ENCODE data around the gene GNG3. TPM values are rescaled to one million over a fixed set of nuclear protein-coding genes. Genes with fewer than 3 reads are reported as not detected.

GNG3 gene
- total RNA-seq, 1 donor from 2014 or later: not detected

- H4K20me1 ChIP-seq (ENCODE audit: insufficient read depth, low read length): no peaks in the 10 kb centered on the region
- peak overlapping the region; percentile 48 for H3K27ac ChIP-seq (ENCODE audit: low read depth, low read length)
- TF ChIP-seq EZH2 (IDR thresholded peaks at IDR 0.05; ENCODE audit: insufficient read depth, low read length) (no peak), CTCF (IDR thresholded peaks at IDR 0.05; ENCODE audit: insufficient read depth, low read depth, low read length) (no peak)
- peak overlapping the region; percentile 65 for H3K9ac ChIP-seq (ENCODE audit: low read length)
- Mint-ChIP-seq H3K4me1 (ENCODE audit: low read depth, unreplicated experiment) (peaks cover 28% of the 10 kb centered on the region), H3K4me3 (ENCODE audit: unreplicated experiment) (peak overlapping the region; percentile 85), H3K36me3 (ENCODE audit: low read depth, unreplicated experiment) (peaks cover 15% of the 10 kb centered on the region), H3K27ac (ENCODE audit: unreplicated experiment) (peak overlapping the region; percentile 93), H3K9me3 (ENCODE audit: unreplicated experiment) (no peaks in the 10 kb centered on the region), H3K27me3 (ENCODE audit: low read depth, unreplicated experiment) (no peaks in the 10 kb centered on the region)
- no peaks in the 10 kb centered on the region for H3K27me3 ChIP-seq (ENCODE audit: insufficient read depth, low read length)
- FAIRE-seq: no peak
- peak overlapping the region; percentile 59 for H3K4me3 ChIP-seq (ENCODE audit: insufficient read depth, low read depth, low read length)
- peak overlapping the region; percentile 94 for H3K4me2 ChIP-seq (ENCODE audit: low read length)
- H3K79me2 ChIP-seq (ENCODE audit: insufficient read depth, low read length): peaks cover 5% of the 10 kb centered on the region
- no peaks in the 10 kb centered on the region for H3K9me3 ChIP-seq (ENCODE audit: insufficient read depth, low read depth, low read length)
- H2AFZ ChIP-seq (ENCODE audit: low read depth, low read length): no peak overlapping the region
- H3K4me1 ChIP-seq (ENCODE audit: insufficient read depth, low read length): peaks cover 34% of the 10 kb centered on the region
- H3K36me3 ChIP-seq (ENCODE audit: insufficient read depth, low read length): peaks cover 17% of the 10 kb centered on the region
- no peak for DNase-seq (ENCODE audit: low read depth)
Observed at GRCh38 chr11:62706850-62707247, 627 bp upstream of the GNG3 start.

GRCh38 chr11:62708392-62708791 lies 916 bp downstream of the GNG3 start:
- FAIRE-seq (no peak), DNase-seq (ENCODE audit: low read depth) (no peak)
- peaks cover 36% of the 10 kb centered on the region for H3K4me1 Mint-ChIP-seq (ENCODE audit: low read depth, unreplicated experiment)
- peak overlapping the region; percentile 92 for H3K27ac Mint-ChIP-seq (ENCODE audit: unreplicated experiment)
- TF ChIP-seq EZH2 (IDR thresholded peaks at IDR 0.05; ENCODE audit: insufficient read depth, low read length): no peak
- TF ChIP-seq CTCF (IDR thresholded peaks at IDR 0.05; ENCODE audit: insufficient read depth, low read depth, low read length): no peak
- Histone ChIP-seq H4K20me1 (ENCODE audit: insufficient read depth, low read length) (no peaks in the 10 kb centered on the region), H3K27ac (ENCODE audit: low read depth, low read length) (no peak overlapping the region), H3K4me3 (ENCODE audit: insufficient read depth, low read depth, low read length) (peak overlapping the region; percentile 69), H3K4me2 (ENCODE audit: low read length) (peak overlapping the region; percentile 100), H3K79me2 (ENCODE audit: insufficient read depth, low read length) (peaks cover 13% of the 10 kb centered on the region), H3K4me1 (ENCODE audit: insufficient read depth, low read length) (peaks cover 34% of the 10 kb centered on the region), H3K9ac (ENCODE audit: low read length) (peak overlapping the region; percentile 90), H3K27me3 (ENCODE audit: insufficient read depth, low read length) (no peaks in the 10 kb centered on the region), H3K36me3 (ENCODE audit: insufficient read depth, low read length) (peaks cover 30% of the 10 kb centered on the region), H3K9me3 (ENCODE audit: insufficient read depth, low read depth, low read length) (no peaks in the 10 kb centered on the region), H2AFZ (ENCODE audit: low read depth, low read length) (no peak overlapping the region)
- H3K36me3 Mint-ChIP-seq (ENCODE audit: low read depth, unreplicated experiment): peaks cover 10% of the 10 kb centered on the region
- peak overlapping the region; percentile 81 for H3K4me3 Mint-ChIP-seq (ENCODE audit: unreplicated experiment)
- no peaks in the 10 kb centered on the region for H3K27me3 Mint-ChIP-seq (ENCODE audit: low read depth, unreplicated experiment)
- no peaks in the 10 kb centered on the region for H3K9me3 Mint-ChIP-seq (ENCODE audit: unreplicated experiment)

- Histone ChIP-seq H3K9ac (ENCODE audit: low read length) (peak overlapping the region; percentile 90), H3K27me3 (ENCODE audit: insufficient read depth, low read length) (no peaks in the 10 kb centered on the region), H3K4me3 (ENCODE audit: insufficient read depth, low read depth, low read length) (peak overlapping the region; percentile 69), H3K9me3 (ENCODE audit: insufficient read depth, low read depth, low read length) (no peaks in the 10 kb centered on the region), H2AFZ (ENCODE audit: low read depth, low read length) (peak overlapping the region; percentile 98), H3K4me2 (ENCODE audit: low read length) (peak overlapping the region; percentile 100), H4K20me1 (ENCODE audit: insufficient read depth, low read length) (no peaks in the 10 kb centered on the region), H3K36me3 (ENCODE audit: insufficient read depth, low read length) (peaks cover 34% of the 10 kb centered on the region), H3K27ac (ENCODE audit: low read depth, low read length) (peak overlapping the region; percentile 91), H3K79me2 (ENCODE audit: insufficient read depth, low read length) (peaks cover 16% of the 10 kb centered on the region), H3K4me1 (ENCODE audit: insufficient read depth, low read length) (peaks cover 34% of the 10 kb centered on the region)
- Mint-ChIP-seq H3K36me3 (ENCODE audit: low read depth, unreplicated experiment) (peaks cover 13% of the 10 kb centered on the region), H3K4me3 (ENCODE audit: unreplicated experiment) (peak overlapping the region; percentile 81), H3K27ac (ENCODE audit: unreplicated experiment) (peak overlapping the region; percentile 92), H3K27me3 (ENCODE audit: low read depth, unreplicated experiment) (no peaks in the 10 kb centered on the region), H3K9me3 (ENCODE audit: unreplicated experiment) (no peaks in the 10 kb centered on the region), H3K4me1 (ENCODE audit: low read depth, unreplicated experiment) (peaks cover 40% of the 10 kb centered on the region)
- DNase-seq (ENCODE audit: low read depth): no peak
- TF ChIP-seq EZH2 (IDR thresholded peaks at IDR 0.05; ENCODE audit: insufficient read depth, low read length) (no peak), CTCF (IDR thresholded peaks at IDR 0.05; ENCODE audit: insufficient read depth, low read depth, low read length) (no peak)
- FAIRE-seq: no peak
Observed at GRCh38 chr11:62708793-62709192, 1.3 kb downstream of the GNG3 start.

Data from astrocyte (in vitro differentiated cells and primary cell).